Mammary epithelial cell (primary cell): Measurements from ENCODE around the gene NCBP3.

Experiments
- EZH2 ChIP-seq: IDR thresholded peaks from 2 replicates; pipeline ENCODE4 v1.6.1; 2012; ENCODE audit warnings: low read length, inconsistent platforms, borderline replicate concordance
- TF ChIP-seq, protein P1 (sequence below), 2 donors: IDR thresholded peaks in 1 of 2; conservative IDR thresholded peaks in 1 of 2; 2 replicates each; pipeline ENCODE4 v1.5.1; 2011 to 2012; ENCODE audit warnings: inconsistent platforms in 2 of 2, low read length in 2 of 2, mild to moderate bottlenecking in 2 of 2, control low read depth in 1 of 2, low read depth in 1 of 2; ENCODE audit not compliant: insufficient read depth in 1 of 2; ENCODE audit errors: extremely low read depth in 1 of 2

DNA sequence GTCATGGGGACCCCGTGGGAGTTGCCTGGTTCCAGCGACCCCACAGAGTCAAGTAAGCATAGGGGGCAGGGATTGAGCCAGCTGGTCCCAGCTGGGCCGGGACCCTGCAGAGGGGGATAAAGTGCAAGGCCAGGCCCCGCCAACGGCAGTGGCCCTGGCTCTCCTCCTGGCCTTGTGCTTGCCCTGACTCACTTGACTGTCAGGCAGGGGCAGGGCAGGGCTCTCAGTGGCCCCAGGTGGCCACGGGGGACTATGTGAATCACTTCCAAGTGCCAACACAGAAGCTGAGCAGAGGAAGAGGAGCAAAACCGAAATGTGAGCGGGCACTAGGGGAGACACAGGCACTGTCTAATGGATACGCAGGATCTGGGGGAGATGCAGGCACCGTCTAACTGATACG is 21.6 kb upstream of the NCBP3 start:
- TF ChIP-seq, protein P1, sequence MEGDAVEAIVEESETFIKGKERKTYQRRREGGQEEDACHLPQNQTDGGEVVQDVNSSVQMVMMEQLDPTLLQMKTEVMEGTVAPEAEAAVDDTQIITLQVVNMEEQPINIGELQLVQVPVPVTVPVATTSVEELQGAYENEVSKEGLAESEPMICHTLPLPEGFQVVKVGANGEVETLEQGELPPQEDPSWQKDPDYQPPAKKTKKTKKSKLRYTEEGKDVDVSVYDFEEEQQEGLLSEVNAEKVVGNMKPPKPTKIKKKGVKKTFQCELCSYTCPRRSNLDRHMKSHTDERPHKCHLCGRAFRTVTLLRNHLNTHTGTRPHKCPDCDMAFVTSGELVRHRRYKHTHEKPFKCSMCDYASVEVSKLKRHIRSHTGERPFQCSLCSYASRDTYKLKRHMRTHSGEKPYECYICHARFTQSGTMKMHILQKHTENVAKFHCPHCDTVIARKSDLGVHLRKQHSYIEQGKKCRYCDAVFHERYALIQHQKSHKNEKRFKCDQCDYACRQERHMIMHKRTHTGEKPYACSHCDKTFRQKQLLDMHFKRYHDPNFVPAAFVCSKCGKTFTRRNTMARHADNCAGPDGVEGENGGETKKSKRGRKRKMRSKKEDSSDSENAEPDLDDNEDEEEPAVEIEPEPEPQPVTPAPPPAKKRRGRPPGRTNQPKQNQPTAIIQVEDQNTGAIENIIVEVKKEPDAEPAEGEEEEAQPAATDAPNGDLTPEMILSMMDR (conservative IDR thresholded peaks at IDR 0.05 in 1 of 2, IDR thresholded peaks at IDR 0.05 in 1 of 2; ENCODE audit: extremely low read depth in 1 of 2, insufficient read depth in 1 of 2, low read depth in 1 of 2, low read length in 2 of 2), result no peak
- no peak for TF ChIP-seq EZH2
